ENCODE data around the gene SHANK1. TPM values are rescaled to one million over a fixed set of nuclear protein-coding genes. Genes with fewer than 3 reads are reported as not detected.

The SHANK1 gene
- total and polyA plus RNA-seq, 2 of the 13 experiments (the other 11 are each of a cell fraction or from before 2014, with no cell fraction given) = not detected

GRCh38 chr19:50647879-50648615 lies 71.6 kb downstream of the SHANK1 start:
- ChIA-PET POLR2A (no interaction called here), CTCF (ENCODE audit: low intra/inter-chr PET ratio, low total read pairs) (no interaction called here)
- Histone ChIP-seq H3K79me2 (ENCODE audit: insufficient read depth, low read length) (no peaks in the 10 kb centered on the region), H3K4me3 (replicated peaks in 1 of 3; ENCODE audit: insufficient read depth in 1 of 3, low read depth in 2 of 3, low read length in 3 of 3) (no peak overlapping the region), H3K4me1 (ENCODE audit: insufficient read depth, low read length) (no peaks in the 10 kb centered on the region), H3K4me2 (ENCODE audit: low read depth, low read length) (no peak overlapping the region), H3K27me3 (ENCODE audit: control insufficient read depth in 1 of 2, insufficient read depth in 2 of 2, low read length in 2 of 2) (no peaks in the 10 kb centered on the region), H3K27ac (ENCODE audit: extremely low read length, insufficient read depth, low read length) (no peak overlapping the region), H4K20me1 (ENCODE audit: insufficient read depth, low read length) (no peaks in the 10 kb centered on the region), H2AFZ (ENCODE audit: low read length) (no peak overlapping the region), H3K36me3 (replicated peaks in 1 of 2; ENCODE audit: control insufficient read depth in 1 of 2, insufficient read depth in 2 of 2, low read length in 2 of 2) (no peaks in the 10 kb centered on the region), H3K9me3 (ENCODE audit: low read length) (no peaks in the 10 kb centered on the region), H3K9ac (ENCODE audit: insufficient read depth, low read depth, low read length) (no peak overlapping the region)
- DNase-seq (ENCODE audit: low spot score) (no peak), FAIRE-seq (no peak), ATAC-seq (no peak)
- 23% methylated on average over 8 of the region's 10 CpGs for WGBS (ENCODE audit: low lambda C conversion rate)
- TF ChIP-seq SRF (IDR thresholded peaks at IDR 0.05; ENCODE audit: low read depth, low read length) (no peak), ZNF329 (CRISPR knock-in tag; IDR thresholded peaks at IDR 0.05; ENCODE audit: low read depth) (peak; percentile 96), ZBTB7A (CRISPR knock-in tag; IDR thresholded peaks at IDR 0.05) (no peak), ISL2 (CRISPR knock-in tag; IDR thresholded peaks at IDR 0.05) (no peak), MTERF4 (CRISPR knock-in tag; IDR thresholded peaks at IDR 0.05) (no peak), ZBTB42 (CRISPR knock-in tag; IDR thresholded peaks at IDR 0.05) (no peak)
- no TSS peak for BruUV-seq (replicated peaks)
- intact Hi-C loops (cut with micrococcal nuclease; ENCODE audit: unreplicated experiment) (no loop called here), in situ Hi-C loops (cut with HindIII; ENCODE audit: extremely low pct_ligation_motif_present, low pct_unique_long_range_greater_than_20kb) (no loop called here)

GRCh38 chr19:50646074-50646807 lies 73.4 kb downstream of the SHANK1 start:
- no peak for DNase-seq (ENCODE audit: low spot score)
- Histone ChIP-seq H3K4me1 (ENCODE audit: insufficient read depth, low read length) (no peaks in the 10 kb centered on the region), H4K20me1 (ENCODE audit: insufficient read depth, low read length) (no peaks in the 10 kb centered on the region), H3K4me3 (replicated peaks in 1 of 3; ENCODE audit: insufficient read depth in 1 of 3, low read depth in 2 of 3, low read length in 3 of 3) (no peak overlapping the region), H2AFZ (ENCODE audit: low read length) (no peak overlapping the region), H3K79me2 (ENCODE audit: insufficient read depth, low read length) (no peaks in the 10 kb centered on the region), H3K9me3 (ENCODE audit: low read length) (no peaks in the 10 kb centered on the region), H3K27me3 (ENCODE audit: control insufficient read depth in 1 of 2, insufficient read depth in 2 of 2, low read length in 2 of 2) (no peaks in the 10 kb centered on the region), H3K4me2 (ENCODE audit: low read depth, low read length) (no peak overlapping the region), H3K27ac (ENCODE audit: extremely low read length, insufficient read depth, low read length) (no peak overlapping the region), H3K36me3 (replicated peaks in 1 of 2; ENCODE audit: control insufficient read depth in 1 of 2, insufficient read depth in 2 of 2, low read length in 2 of 2) (no peaks in the 10 kb centered on the region), H3K9ac (ENCODE audit: insufficient read depth, low read depth, low read length) (no peak overlapping the region)
- 10% methylated on average over 6 of the region's 6 CpGs for WGBS (ENCODE audit: low lambda C conversion rate)
- POLR2A ChIA-PET = no interaction called here
- TF ChIP-seq DMAP1 (CRISPR knock-in tag; IDR thresholded peaks at IDR 0.05) (no peak), ZSCAN30 (CRISPR knock-in tag; IDR thresholded peaks at IDR 0.05) (no peak), MIXL1 (CRISPR knock-in tag; IDR thresholded peaks at IDR 0.05) (no peak), ZBTB2 (CRISPR knock-in tag; IDR thresholded peaks at IDR 0.05; ENCODE audit: low read depth) (no peak), ZNF879 (CRISPR knock-in tag; IDR thresholded peaks at IDR 0.05) (no peak), ZNF263 (CRISPR knock-in tag; IDR thresholded peaks at IDR 0.05) (no peak), MAFK (conservative IDR thresholded peaks at IDR 0.05 in 1 of 2, IDR thresholded peaks at IDR 0.05 in 1 of 2; ENCODE audit: low read length in 2 of 2) (no peak), ZBTB3 (CRISPR knock-in tag; IDR thresholded peaks at IDR 0.05; ENCODE audit: borderline replicate concordance, low read depth) (no peak)
- BruUV-seq (replicated peaks) = no TSS peak
- ATAC-seq = no peak
- intact Hi-C loops (cut with micrococcal nuclease; ENCODE audit: unreplicated experiment) = no loop called here
- CTCF ChIA-PET (ENCODE audit: low intra/inter-chr PET ratio, low total read pairs) = no interaction called here
- in situ Hi-C loops (cut with HindIII; ENCODE audit: extremely low pct_ligation_motif_present, low pct_unique_long_range_greater_than_20kb) = no loop called here
- no peak for FAIRE-seq

All from HepG2 (cell line).